ENCODE data around the gene OAT. TPM values are rescaled to one million over a fixed set of nuclear protein-coding genes. Genes with fewer than 3 reads are reported as not detected.

Gene OAT
- total and polyA plus RNA-seq, 4 donors: 26.2 to 75.3 (median 53.7) TPM

GRCh38 chr10:124465003-124465776 is 46.5 kb upstream of the OAT start:
- Histone ChIP-seq H3K4me3 (no peak overlapping the region), H3K27me3 (ENCODE audit: control insufficient read depth in 3 of 3, insufficient read depth in 3 of 3, low read length in 2 of 3) (no peaks in the 10 kb centered on the region), H3K9me3 (ENCODE audit: control insufficient read depth in 4 of 4, insufficient read depth in 3 of 4, low read length in 3 of 4) (no peaks in the 10 kb centered on the region), H3K27ac (ENCODE audit: low read depth in 1 of 2, low read length in 1 of 2) (no peak overlapping the region), H3K36me3 (ENCODE audit: control insufficient read depth in 4 of 4, insufficient read depth in 4 of 4, low read length in 4 of 4) (no peaks in the 10 kb centered on the region), H3K9ac (ENCODE audit: insufficient read depth in 1 of 2, low read length in 2 of 2) (no peak overlapping the region), H3K4me1 (ENCODE audit: control insufficient read depth in 5 of 5, insufficient read depth in 5 of 5, low read length in 5 of 5) (peaks cover 0 to 6% (median 2%) of the 10 kb centered on the region in 5 donors)
- DNase-seq (no peak), ATAC-seq (ENCODE audit: insufficient read depth, low FRiP score) (no peak)
- 62 to 74% methylated on average over 17 of the region's 17 CpGs for WGBS, 2 donors
- TF ChIP-seq, protein P1, sequence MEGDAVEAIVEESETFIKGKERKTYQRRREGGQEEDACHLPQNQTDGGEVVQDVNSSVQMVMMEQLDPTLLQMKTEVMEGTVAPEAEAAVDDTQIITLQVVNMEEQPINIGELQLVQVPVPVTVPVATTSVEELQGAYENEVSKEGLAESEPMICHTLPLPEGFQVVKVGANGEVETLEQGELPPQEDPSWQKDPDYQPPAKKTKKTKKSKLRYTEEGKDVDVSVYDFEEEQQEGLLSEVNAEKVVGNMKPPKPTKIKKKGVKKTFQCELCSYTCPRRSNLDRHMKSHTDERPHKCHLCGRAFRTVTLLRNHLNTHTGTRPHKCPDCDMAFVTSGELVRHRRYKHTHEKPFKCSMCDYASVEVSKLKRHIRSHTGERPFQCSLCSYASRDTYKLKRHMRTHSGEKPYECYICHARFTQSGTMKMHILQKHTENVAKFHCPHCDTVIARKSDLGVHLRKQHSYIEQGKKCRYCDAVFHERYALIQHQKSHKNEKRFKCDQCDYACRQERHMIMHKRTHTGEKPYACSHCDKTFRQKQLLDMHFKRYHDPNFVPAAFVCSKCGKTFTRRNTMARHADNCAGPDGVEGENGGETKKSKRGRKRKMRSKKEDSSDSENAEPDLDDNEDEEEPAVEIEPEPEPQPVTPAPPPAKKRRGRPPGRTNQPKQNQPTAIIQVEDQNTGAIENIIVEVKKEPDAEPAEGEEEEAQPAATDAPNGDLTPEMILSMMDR (IDR thresholded peaks at IDR 0.05; ENCODE audit: control extremely low read depth, extremely low read depth): no peak

DNA sequence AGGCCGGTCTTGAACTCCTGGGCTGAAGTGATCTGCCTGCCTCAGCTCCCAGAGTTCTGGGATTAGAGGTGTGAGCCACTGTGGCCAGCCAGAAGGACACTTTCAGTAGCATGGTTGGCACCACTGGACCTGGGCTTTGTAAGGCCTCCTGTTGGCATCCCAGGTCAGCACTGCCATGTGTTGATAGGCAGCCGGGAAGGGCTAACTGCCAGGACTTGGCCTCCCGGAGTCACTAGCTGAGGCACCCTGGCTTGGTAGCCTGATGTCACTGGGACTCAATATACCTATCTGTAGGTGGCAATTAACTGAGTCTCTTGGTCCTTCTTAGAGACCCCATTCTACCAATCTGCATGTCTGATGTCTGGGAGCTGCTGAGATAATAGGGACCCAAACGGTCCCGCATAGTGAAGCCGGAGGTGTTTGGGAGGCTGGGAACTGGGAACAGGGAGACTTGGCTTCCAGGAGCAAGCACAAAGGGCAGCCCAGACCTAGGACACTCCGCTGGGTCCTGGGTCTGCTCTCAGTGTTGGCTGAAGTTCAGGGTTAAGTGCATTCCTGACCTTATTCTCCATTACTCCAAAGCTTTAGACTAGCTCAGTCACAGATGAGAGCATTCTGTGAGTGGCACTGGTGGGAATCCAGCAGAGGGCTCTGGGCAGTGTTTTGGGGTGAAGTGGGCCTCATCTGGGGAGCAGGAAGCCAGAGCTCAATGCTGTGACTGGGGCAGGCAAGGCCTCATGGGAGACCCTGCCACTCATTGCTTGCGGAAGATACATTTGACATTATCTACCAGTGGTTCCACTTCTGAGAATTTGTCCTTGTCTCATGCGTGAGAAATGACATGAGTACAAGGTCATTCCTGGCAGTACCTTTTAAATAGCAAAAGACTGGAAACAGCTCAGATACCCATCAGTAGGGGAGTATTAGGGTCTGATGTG is 45.6 kb upstream of the OAT start:
- DNase-seq: no peak
- Histone ChIP-seq H3K4me3 (no peak overlapping the region), H3K4me1 (ENCODE audit: control insufficient read depth in 5 of 5, insufficient read depth in 5 of 5, low read length in 5 of 5) (peaks cover 0 to 6% (median 2%) of the 10 kb centered on the region in 5 donors), H3K9ac (ENCODE audit: insufficient read depth in 1 of 2, low read length in 2 of 2) (no peak overlapping the region), H3K27ac (ENCODE audit: low read depth in 1 of 2, low read length in 1 of 2) (no peak overlapping the region), H3K36me3 (ENCODE audit: control insufficient read depth in 4 of 4, insufficient read depth in 4 of 4, low read length in 4 of 4) (no peaks in the 10 kb centered on the region), H3K9me3 (ENCODE audit: control insufficient read depth in 4 of 4, insufficient read depth in 3 of 4, low read length in 3 of 4) (no peaks in the 10 kb centered on the region), H3K27me3 (ENCODE audit: control insufficient read depth in 3 of 3, insufficient read depth in 3 of 3, low read length in 2 of 3) (no peaks in the 10 kb centered on the region)
- 86 to 94% methylated on average over 9 of the region's 9 CpGs for WGBS, 2 donors
- no peak for ATAC-seq (ENCODE audit: insufficient read depth, low FRiP score)
- TF ChIP-seq, protein P1 (IDR thresholded peaks at IDR 0.05; ENCODE audit: control extremely low read depth, extremely low read depth): no peak

GRCh38 chr10:124462348-124462695 is 43.6 kb upstream of the OAT start:
- no peaks in the 10 kb centered on the region for H3K27me3 ChIP-seq (ENCODE audit: control insufficient read depth in 3 of 3, insufficient read depth in 3 of 3, low read length in 2 of 3)
- TF ChIP-seq, protein P1 (IDR thresholded peaks at IDR 0.05; ENCODE audit: control extremely low read depth, extremely low read depth): no peak
- DNase-seq (no peak), ATAC-seq (ENCODE audit: insufficient read depth, low FRiP score) (no peak)
- H3K9me3 ChIP-seq (ENCODE audit: control insufficient read depth in 4 of 4, insufficient read depth in 3 of 4, low read length in 3 of 4): no peaks in the 10 kb centered on the region
- H3K4me1 ChIP-seq (ENCODE audit: control insufficient read depth in 5 of 5, insufficient read depth in 5 of 5, low read length in 5 of 5): peaks cover 0 to 6% (median 2%) of the 10 kb centered on the region in 5 donors
- peak overlapping the region; percentile 96 for H3K4me3 ChIP-seq
- H3K9ac ChIP-seq (ENCODE audit: insufficient read depth in 1 of 2, low read length in 2 of 2): no peak overlapping the region
- no peaks in the 10 kb centered on the region for H3K36me3 ChIP-seq (ENCODE audit: control insufficient read depth in 4 of 4, insufficient read depth in 4 of 4, low read length in 4 of 4)
- H3K27ac ChIP-seq (ENCODE audit: low read depth in 1 of 2, low read length in 1 of 2): peak overlapping the region in 1 of 2 donors; percentile 72
- WGBS, 2 donors: 81 to 86% methylated on average over 8 of the region's 8 CpGs
